ENCODE measurements around the gene TTC22. TPM values are rescaled to one million over a fixed set of nuclear protein-coding genes. Genes with fewer than 3 reads are reported as not detected.

The TTC22 gene
- total RNA-seq, 2 experiments from 2014 or later, result 3.3 to 3.5 TPM

- ATAC-seq, result no peak
Observed at GRCh38 chr1:54848134-54848948, 47.2 kb upstream of the TTC22 start.

GRCh38 chr1:54846716-54847284, 45.7 kb upstream of the TTC22 start:
- DNase-seq (no peak), ATAC-seq (no peak)
- intact Hi-C loops (cut with micrococcal nuclease), result no loop called here
- no peaks in the 10 kb centered on the region for H3K9me3 Mint-ChIP-seq
- CTCF ChIA-PET, result no interaction called here
- no peaks in the 10 kb centered on the region for H3K27me3 Mint-ChIP-seq
- TF ChIP-seq, protein P1, sequence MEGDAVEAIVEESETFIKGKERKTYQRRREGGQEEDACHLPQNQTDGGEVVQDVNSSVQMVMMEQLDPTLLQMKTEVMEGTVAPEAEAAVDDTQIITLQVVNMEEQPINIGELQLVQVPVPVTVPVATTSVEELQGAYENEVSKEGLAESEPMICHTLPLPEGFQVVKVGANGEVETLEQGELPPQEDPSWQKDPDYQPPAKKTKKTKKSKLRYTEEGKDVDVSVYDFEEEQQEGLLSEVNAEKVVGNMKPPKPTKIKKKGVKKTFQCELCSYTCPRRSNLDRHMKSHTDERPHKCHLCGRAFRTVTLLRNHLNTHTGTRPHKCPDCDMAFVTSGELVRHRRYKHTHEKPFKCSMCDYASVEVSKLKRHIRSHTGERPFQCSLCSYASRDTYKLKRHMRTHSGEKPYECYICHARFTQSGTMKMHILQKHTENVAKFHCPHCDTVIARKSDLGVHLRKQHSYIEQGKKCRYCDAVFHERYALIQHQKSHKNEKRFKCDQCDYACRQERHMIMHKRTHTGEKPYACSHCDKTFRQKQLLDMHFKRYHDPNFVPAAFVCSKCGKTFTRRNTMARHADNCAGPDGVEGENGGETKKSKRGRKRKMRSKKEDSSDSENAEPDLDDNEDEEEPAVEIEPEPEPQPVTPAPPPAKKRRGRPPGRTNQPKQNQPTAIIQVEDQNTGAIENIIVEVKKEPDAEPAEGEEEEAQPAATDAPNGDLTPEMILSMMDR (IDR thresholded peaks at IDR 0.05), result no peak
- no peaks in the 10 kb centered on the region for H3K4me1 Mint-ChIP-seq (ENCODE audit: low read depth)
- H3K4me3 Mint-ChIP-seq, result no peak overlapping the region
- POLR2A ChIA-PET, result interaction anchor here (0.6 kb wide), 1 partner anchor 11 kb away, joined by 3 read pairs; no protein-coding TSS in a partner anchor
- H3K36me3 Mint-ChIP-seq (ENCODE audit: low read depth), result peaks cover 30% of the 10 kb centered on the region
- H3K27ac Mint-ChIP-seq, result no peak overlapping the region

More at GRCh38 chr1:54848134-54848948, 47.2 kb upstream of the TTC22 start:
- TF ChIP-seq, protein P1 (IDR thresholded peaks at IDR 0.05), result no peak
- no peak for DNase-seq
- ChIA-PET CTCF (interaction anchor here (1.4 kb wide), 1 partner anchor 38 kb away, joined by 5 read pairs; the partner anchor contains the start of gene DHCR24), POLR2A (no interaction called here)
- Mint-ChIP-seq H3K36me3 (ENCODE audit: low read depth) (peaks cover 37% of the 10 kb centered on the region), H3K27me3 (no peaks in the 10 kb centered on the region), H3K4me1 (ENCODE audit: low read depth) (no peaks in the 10 kb centered on the region), H3K27ac (no peak overlapping the region), H3K9me3 (no peaks in the 10 kb centered on the region), H3K4me3 (no peak overlapping the region)
- intact Hi-C loops (cut with micrococcal nuclease), result no loop called here

DNA sequence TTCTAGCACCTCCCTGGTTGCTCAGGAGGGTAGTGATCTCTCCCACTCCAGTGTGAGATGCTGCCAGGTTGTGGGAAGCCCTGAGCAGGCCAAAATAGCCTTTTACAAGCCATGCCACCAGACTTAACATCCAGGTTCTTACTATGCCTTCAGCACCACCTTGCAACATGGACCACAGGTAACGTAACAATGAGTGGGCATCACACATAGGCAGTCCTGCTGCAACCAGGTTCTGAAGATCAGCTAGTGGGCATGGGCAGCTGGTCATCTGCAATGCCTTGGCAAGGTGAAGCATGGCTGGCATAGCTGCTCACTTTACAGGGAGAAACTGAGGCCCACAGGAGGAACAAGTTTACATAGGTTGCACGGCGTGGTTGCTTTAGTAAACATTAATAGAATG, 45.2 kb upstream of the TTC22 start:
- ATAC-seq, result no peak
- intact Hi-C loops (cut with micrococcal nuclease), result no loop called here
- no peak for DNase-seq
- H3K27me3 Mint-ChIP-seq, result no peaks in the 10 kb centered on the region
- H3K36me3 Mint-ChIP-seq (ENCODE audit: low read depth), result peaks cover 26% of the 10 kb centered on the region
- CTCF ChIA-PET, result no interaction called here
- TF ChIP-seq, protein P1 (IDR thresholded peaks at IDR 0.05), result no peak
- H3K4me1 Mint-ChIP-seq (ENCODE audit: low read depth), result no peaks in the 10 kb centered on the region
- H3K27ac Mint-ChIP-seq, result no peak overlapping the region
- no peaks in the 10 kb centered on the region for H3K9me3 Mint-ChIP-seq
- no peak overlapping the region for H3K4me3 Mint-ChIP-seq
- POLR2A ChIA-PET, result interaction anchor here (0.6 kb wide), 1 partner anchor 12 kb away, joined by 3 read pairs; no protein-coding TSS in a partner anchor

- Mint-ChIP-seq H3K4me1 (ENCODE audit: low read depth) (no peaks in the 10 kb centered on the region), H3K9me3 (no peaks in the 10 kb centered on the region), H3K4me3 (no peak overlapping the region), H3K36me3 (ENCODE audit: low read depth) (peaks cover 26% of the 10 kb centered on the region), H3K27me3 (no peaks in the 10 kb centered on the region), H3K27ac (no peak overlapping the region)
- TF ChIP-seq, protein P1 (IDR thresholded peaks at IDR 0.05), result no peak
- POLR2A ChIA-PET, result interaction anchor here (0.6 kb wide), 1 partner anchor 13 kb away, joined by 3 read pairs; no protein-coding TSS in a partner anchor
- ATAC-seq, result no peak
- DNase-seq, result no peak
- intact Hi-C loops (cut with micrococcal nuclease), result no loop called here
- CTCF ChIA-PET, result no interaction called here
Observed at GRCh38 chr1:54845772-54846171, 44.6 kb upstream of the TTC22 start.

- TF ChIP-seq, protein P1 (IDR thresholded peaks at IDR 0.05), result no peak
- no peaks in the 10 kb centered on the region for H3K9me3 Mint-ChIP-seq
- H3K36me3 Mint-ChIP-seq (ENCODE audit: low read depth), result peaks cover 15% of the 10 kb centered on the region
- no peaks in the 10 kb centered on the region for H3K27me3 Mint-ChIP-seq
- ChIA-PET POLR2A (no interaction called here), CTCF (no interaction called here)
- no peak for ATAC-seq
- DNase-seq, result no peak
- H3K27ac Mint-ChIP-seq, result no peak overlapping the region
- H3K4me3 Mint-ChIP-seq, result no peak overlapping the region
- intact Hi-C loops (cut with micrococcal nuclease), result no loop called here
- H3K4me1 Mint-ChIP-seq (ENCODE audit: low read depth), result no peaks in the 10 kb centered on the region
Observed at GRCh38 chr1:54844564-54844963, 43.4 kb upstream of the TTC22 start.

All from activated CD8-positive, alpha-beta T cell treated with anti-CD3 and anti-CD28 coated beads for 36 hours (primary cell).